Amniotic epithelial cell (primary cell): Measurements from ENCODE around the gene PGAP6.
"Not testable (repeated sequence)": the region's sequence is repeated elsewhere in the genome, so short reads cannot be mapped to it uniquely, and the experiment has no call there.

ENCODE experiments used
- DNase-seq: peaks from one replicate; pipeline ENCODE4 v3.0.0-alpha.2; 2010; ENCODE audit warnings: low read depth

Gene PGAP6

DNA sequence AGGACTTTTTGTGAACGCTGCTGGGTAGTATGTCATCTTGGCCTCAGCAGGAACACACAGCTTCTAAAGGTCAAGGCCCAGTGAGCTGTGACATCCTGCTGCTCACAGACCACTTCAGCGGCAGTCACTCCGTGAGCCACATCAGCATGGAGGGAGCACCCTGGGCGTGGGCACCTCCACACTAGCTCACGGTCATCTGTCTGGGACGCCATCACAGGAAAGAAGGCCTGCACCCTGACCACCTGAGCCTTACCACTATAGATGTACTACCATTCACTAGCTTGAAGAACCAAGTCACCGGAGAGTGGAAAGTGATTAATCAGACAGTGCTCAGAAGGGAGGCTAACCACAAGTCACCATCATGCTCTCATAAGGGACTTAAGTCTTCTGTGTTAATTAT lies 32.6 kb downstream of the PGAP6 start:
- no peak for DNase-seq

DNA sequence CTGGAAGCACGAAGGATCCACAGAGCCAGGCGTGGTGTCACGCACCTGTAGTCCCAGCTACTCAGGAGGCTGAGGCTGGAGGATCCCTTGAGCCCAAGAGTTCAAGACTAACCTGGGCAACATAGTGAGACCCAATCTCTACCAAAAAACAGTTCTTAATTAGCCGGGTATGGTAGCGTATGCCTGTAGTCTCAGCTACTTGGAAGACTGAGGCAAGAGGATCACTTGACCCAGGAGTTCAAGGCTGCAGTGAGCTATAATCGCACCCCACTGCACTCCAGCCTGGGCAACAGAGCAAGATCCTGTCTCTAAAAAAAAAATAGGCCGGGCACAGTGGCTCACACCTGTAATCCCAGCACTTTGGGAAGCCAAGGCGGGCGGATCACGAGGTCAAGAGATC lies 33.3 kb downstream of the PGAP6 start:
- not testable (repeated sequence) for DNase-seq

DNA sequence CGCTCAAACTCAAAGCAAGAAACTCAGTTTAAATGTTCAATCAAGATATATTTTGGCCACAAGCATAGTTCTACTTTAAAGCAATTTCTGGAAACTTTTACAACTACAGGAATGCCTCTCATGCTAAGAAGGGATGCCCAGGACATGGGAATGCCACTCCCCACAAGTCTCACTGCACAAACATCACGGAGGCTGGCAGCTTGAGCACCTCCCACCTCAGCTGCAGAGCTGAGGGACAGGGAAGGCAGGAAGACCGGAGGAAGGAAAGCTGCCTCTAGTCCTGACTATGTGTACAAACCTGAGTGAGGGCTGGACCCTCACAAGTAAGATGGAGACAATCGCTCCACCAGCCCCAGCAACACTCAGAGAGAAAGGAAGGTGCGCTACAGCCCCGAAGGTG lies 34.6 kb downstream of the PGAP6 start:
- DNase-seq: no peak

DNA sequence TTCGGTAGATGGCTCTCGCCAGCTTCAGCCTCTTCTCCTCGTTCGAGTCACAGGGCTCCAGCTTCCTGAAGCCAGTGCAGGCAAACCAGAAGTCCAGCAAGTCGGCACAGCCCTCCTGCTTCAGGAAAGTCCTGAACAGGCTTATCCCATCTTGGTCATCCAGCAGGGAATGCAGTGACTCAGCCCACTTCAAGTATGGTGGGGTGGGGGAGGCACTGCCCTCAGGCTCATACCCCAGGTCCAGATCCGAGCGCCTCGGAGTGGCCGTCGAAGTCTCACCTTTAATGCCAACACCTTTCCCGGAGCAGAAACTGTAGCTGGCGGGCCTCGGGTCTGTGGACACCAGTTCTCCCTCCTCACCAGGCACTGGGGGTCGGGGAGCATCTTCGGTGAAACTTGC lies 35.2 kb downstream of the PGAP6 start:
- DNase-seq: peak; percentile 72

DNA sequence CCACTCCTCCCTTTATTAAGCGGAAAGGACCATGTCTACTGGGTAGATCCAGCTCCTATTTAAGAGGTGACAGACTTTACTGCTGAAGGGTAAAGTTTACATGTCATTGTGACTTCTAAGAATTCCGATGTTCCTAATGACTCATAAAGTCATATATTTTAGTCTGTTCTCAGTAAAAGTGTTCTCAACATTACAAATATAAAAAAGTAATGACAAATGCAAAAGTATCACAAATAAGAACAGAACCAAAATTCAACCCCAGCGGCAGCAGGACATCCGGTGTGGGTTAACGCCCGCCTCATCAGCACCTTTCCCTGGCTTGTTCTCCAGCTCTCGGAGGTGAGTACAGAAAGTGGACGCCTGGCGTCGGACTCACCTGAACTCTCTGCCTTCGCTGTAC lies 36.0 kb downstream of the PGAP6 start:
- no peak for DNase-seq

DNA sequence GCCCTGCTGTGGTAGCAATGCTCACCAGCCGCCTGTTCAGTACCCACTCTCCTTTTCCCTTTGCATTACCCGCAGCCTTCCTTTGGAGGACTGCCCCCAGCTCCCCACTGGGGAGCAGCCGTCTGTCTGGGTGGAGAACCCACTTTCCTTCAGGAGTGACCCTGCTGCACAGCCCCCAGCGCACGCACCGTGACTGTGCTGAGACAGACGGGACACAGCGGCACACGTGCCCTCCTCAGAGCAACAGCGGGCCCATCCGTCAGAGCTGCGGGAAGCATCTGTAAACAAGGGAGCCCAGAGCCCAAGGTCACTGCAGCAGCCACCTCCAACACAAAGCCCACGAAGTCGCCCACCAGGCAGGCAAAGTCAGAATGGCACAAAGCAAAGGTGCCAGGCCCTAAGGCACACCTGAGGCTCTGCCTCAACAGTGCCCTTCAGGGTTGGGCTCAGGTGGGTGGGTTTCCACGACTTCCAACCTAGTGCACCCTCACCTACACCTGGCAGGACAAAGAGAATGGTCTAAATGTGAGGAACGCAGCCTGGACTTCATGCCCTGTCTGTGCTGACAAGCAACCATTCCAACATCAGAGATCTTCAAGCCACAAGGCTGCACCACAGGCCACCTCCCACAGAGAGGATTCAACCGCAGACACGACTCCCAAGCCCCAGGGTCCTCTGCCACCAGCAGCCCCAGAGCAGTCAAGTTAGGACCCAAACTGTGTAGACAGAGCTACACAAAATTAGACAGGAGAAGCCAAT lies 39.1 kb downstream of the PGAP6 start:
- DNase-seq: no peak

DNA sequence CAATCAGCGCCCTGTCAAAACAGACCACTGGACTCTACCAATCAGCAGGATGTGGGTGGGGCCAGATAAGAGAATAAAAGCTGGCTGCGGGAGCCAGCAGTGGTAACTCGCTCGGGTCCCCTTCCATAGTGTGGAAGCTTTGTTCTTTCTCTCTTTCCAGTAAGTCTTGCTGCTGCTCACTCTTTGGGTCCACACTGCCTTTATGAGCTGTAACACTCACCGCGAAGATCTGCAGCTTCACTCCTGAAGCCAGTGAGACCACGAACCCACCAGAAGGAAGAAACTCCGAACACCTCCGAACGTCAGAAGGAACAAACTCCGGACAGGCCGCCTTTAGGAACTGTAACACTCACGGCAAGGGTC lies 39.8 kb downstream of the PGAP6 start:
- DNase-seq: not testable (repeated sequence)

DNA sequence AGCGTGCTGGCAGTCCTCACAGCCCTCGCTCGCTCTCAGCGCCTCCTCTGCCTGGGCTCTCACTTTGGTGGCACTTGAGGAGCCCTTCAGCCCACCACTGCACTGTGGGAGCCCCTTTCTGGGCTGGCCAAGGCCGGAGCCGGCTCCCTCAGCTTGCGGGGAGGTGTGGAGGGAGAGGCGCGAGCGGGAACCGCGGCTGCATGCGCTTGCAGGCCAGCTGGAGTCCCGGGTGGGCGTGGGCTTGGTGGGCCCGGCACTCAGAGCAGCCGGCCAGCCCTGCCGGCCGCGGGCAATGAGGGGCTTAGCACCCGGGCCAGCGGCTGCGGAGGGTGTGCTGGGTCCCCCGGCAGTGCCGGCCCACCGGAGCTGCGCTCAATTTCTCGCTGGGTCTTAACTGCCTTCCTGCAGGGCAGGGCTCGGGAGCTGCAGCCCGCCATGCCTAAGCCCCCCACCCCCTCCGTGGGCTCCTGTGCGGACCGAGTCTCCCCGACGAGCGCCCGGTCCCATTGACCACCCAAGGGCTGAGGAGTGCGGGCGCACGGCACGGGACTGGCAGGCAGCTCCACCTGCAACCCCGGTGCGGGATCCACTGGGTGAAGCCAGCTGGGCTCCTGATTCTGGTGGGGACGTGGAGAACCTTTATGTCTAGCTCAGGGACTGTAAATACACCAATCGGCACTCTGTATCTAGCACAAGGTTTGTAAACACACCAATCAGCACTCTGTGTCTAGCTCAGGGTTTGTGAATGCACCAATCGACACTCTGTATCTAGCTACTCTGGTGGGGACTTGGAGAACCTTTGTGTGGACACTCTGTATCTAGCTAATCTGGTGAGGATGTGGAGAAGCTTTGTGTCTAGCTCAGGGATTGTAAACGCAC lies 40.4 kb downstream of the PGAP6 start:
- DNase-seq: not testable (repeated sequence)

DNA sequence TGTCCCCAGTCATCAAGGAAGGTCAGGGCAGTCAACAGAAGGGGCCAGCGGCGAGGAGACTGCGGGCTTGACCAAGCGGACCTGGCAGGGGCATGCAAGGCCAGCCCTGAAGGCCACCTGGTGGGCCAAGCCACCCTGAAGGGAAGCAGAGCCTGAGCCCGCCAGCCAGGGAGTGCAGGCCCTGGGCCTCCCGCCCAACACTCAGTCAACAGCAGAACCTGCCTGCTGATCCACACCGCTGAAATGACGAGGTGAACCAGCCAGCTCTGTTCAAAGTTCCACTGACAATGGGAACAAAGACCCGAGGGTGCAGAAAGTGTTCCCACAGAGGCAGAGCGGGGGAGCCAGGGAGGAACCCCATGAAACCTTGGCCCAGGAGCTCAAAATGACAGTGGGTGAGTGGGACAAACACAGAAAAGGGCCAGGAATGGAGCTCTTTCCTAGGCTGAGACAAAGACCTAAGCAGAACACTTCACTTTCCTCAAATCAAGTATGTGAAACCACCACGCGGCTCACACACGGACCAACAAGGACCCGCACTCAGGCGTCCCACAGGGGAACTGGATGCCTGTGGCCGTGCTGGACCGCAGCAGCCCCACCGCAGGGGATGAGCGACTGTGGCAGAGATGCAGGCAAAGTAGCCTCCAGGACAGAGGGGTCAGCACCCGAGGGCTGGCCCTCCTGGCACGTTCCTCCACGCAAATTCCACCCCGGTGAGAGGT lies 41.2 kb downstream of the PGAP6 start:
- no peak for DNase-seq

DNA sequence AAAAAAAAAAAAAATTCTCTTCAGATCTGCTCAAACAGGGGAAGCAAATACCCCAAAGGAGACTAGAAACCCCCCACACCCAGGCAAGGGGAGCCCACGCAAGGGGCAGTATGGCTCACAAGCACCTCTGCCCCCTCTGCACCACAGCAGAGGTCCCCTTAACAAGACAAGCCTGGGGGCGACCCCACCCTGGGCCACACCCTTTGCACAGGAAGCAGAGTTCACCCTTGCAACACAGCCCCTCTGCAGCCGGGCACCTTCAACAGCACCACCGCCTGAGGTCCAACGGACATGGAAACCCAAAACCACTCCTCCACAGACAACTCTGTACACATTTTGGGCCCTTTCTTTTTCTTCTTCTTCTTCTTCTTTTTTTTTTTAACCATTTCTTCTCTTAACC lies 42.1 kb downstream of the PGAP6 start:
- DNase-seq: no peak

DNA sequence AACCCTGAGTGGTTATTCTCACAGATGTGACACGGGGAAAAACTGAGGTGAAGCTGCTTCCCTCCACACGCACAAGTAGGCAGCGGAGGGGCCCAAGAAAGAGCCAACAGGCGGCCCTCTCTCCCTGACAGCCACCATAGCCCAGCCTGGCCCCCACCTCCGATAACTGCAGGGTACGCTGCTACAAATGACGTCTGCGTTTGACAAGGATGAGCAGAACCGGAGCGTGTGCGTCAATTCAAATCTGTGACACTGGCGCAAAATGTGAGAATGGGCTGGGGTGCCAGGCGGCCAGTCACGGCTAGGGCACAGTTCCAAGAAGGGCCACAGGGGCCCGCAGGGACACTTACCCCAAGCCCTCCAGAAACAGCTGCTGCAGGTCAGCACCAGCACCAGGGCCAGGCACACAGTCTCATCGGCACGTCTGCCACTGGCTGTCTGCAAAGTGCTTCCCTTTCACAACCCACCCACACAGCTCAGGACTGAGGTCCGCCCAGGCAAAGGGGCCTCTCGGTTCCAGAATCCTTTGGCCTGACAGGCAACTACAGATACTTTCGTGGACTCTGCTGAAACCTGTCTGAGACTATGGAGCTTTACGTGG lies 43.7 kb downstream of the PGAP6 start:
- DNase-seq: no peak

DNA sequence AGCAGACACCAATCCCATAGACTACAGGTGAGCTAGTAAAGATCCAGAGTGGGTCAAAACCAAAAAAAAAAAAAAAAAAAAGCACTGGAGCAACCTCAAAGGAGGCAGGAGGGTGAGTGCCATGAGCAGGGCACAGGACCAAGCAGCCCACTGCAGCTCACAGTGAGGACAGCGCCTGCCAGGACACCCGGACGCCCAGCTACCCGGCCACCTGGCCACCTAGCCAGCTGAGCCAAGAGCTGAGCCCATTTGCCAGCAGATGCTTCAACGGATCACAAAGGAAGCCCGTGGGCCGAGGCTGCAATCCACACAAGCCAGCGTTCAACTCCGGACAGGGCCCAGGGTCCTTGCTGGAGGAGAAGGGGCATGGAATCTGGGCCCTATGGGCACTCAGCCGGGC lies 44.3 kb downstream of the PGAP6 start:
- no peak for DNase-seq

DNA sequence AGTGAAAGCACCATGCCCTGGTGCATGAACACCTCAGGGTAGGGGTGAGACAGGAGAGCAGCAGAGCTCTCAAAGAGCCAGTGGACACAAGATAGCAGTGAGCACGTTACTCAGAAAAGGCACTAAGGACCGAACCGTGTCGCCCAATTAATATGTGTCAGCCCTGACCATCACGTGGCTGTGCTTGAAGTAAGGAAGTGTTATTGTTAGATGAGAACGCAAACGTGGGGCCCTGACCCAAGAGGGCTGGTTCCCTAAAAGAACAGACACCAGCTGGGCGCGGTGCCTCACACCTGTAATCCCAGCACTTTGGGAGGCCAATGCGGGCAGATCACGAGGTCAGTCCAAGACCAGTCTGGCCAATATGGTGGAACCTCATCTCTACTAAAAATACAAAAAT lies 45.5 kb downstream of the PGAP6 start:
- no peak for DNase-seq

DNA sequence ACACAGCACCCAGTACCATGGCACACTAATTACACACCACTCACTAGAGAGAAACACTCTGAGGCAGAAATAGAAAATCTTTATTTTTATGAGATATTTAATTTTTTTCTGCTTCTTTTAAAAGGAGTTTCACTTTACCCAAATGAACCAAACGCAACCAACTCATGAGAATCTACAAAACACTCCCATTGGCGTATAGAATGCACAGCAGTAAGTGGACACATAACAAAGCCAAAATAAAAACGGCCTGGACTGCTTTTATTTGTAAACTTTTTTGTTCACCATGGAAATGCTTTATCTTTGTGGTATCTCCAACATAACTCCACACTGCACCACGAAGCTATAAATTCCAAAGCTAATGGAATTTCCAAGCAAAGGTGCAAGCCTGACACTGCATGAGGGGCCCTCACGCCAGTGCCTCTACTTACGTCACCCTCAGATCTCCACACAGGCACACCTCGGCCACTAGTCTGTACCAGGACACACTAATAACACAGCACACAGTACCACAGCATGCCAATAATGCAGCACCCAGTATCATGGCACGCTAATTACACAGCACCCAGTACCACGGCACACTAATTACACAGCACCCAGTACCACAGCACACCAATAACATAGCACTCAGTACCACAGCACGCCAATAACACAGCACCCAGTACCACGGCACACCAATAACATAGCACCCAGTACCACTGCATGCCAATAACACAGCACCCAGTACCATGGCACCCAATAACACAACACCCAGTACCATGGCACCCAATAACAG lies 46.7 kb downstream of the PGAP6 start:
- DNase-seq: peak; percentile 56

DNA sequence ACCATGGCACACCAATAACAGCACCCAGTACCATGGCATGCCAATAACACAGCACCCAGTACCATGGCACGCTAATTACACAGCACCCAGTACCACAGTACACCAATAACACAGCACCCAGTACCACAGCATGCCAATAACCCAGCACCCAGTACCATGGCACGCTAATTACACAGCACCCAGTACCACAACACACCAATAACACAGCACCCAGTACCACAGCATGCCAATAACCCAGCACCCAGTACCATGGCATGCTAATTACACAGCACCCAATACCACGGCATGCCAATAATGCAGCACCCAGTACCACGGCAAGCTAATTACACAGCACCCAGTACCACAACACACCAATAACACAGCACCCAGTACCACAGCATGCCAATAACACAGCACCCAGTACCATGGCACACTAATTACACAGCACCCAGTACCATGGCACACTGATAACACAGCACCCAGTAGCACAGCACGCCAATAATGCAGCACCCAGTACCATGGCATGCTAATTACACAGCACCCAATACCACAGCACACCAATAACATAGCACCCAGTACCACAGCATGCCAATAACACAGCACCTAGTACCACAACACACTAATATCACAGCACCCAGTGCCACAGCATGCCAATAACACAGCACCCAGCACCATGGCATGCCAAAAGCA lies 47.5 kb downstream of the PGAP6 start:
- not testable (repeated sequence) for DNase-seq

DNA sequence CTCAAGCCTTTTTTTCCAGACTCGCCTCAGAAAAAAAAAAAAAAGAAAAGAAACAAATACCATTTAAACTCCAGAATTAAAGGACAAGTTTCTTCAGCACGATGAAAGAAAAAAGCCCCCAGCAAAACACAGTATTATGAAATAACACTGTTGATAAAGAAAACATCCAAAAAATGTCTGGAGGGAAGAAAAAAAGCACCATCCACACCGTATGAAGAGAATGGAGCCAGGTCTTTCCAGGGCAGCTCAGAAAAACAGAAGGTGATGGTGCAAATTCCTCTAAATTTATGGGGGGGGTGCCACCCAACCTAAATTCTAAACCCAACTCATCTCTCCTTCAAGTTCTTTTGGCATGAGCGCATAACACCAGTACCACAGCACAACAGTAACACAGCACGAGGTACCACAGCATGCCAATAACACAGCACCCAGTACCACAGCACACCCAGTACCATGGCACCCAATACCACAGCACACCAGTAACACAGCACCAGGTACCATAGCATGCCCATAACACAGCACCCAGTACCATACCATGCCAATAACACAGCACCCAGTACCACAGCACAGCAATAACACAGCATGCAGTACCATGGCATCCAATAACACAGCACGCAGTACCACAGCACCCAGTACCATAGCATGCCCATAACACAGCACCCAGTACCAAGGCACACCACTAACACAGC lies 48.2 kb downstream of the PGAP6 start:
- DNase-seq: peak; percentile 58

DNA sequence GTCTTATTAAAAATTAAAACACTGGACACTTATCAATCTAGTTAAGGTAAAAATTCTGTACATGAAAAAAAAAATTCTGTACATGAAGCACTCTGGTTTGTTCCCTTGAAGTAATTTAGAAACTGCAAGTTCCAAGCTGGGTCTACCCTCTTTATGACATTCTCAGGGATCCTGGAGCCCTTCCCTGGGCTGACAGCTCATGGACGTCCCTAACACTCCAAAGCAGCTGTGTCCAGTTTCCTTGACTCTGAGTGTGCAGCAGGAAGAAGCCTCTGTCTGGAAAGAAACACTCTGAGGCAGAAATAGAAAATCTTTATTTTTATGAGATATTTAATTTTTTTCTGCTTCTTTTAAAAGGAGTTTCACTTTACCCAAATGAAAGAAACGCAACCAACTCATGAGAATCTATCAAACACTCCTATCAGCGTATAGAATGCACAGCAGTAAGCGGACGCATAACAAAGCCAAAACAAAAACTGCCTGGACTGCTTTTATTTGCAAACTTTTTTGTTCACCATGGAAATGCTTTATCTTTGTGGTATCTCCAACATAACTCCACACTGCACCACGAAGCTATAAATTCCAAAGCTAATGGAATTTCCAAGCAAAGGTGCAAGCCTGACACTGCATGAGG lies 50.5 kb downstream of the PGAP6 start:
- peak; percentile 73 for DNase-seq

DNA sequence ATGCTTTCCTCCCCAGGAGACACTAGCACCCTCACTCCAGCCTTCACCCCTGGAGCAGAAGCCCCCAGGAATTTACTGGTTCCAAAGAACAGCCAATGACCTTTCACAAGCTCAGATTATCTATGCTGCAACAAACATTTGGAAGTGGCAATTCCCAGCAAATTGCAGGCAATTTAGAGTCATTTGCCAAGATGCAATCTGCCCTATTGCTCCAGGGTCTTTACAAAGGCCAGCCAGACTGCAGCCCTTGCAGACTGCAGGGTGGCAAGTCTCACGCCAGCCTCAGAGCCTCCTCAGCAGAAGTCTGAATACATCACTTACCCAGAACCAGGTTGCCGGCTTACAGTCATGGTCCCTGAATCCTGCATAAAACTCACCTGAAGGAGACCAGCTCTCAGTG lies 51.0 kb downstream of the PGAP6 start:
- no peak for DNase-seq

DNA sequence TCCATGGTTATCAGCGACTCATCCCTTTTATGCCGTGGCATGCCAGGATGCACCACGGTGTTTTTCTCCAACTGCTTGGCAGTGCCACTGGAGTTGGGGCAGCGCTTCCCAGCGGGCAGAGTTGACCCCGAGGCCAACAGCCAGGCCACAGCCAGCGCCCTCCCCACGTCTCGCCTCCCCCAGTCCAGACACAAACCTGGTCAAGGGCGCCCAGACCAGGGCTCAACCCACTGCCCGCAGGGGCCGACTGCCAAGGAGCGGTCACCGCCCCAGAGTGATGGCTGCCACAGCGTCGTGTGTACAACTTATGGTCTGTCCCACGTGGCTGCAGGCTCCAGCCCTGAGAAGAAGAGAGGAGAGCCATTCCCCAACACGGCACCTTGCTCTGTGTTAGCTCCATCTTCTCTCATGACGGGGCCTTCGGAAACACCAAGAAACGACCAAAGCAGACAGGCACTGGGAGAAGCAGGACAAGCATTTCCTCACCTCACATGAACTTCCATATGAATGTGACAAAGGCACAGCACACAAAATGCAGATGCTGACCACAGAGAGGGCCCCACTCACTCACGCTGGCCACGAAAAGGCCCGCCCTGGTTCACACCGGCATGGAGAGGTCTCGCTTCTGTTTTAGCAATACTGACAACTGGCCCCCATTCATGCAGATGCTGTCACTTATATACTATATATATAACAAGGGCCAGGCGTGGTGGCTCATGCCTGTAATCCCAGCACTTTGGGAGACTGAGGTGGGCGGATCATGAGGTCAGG lies 56.2 kb downstream of the PGAP6 start:
- no peak for DNase-seq
